ENCODE results near the gene KRT85. TPM values are rescaled to one million over a fixed set of nuclear protein-coding genes. Genes with fewer than 3 reads are reported as not detected.

KRT85 gene
- total RNA-seq, 1 donor from 2014 or later, result not detected

- TF ChIP-seq EZH2 (IDR thresholded peaks at IDR 0.05; ENCODE audit: insufficient read depth, low read length), result no peak
- TF ChIP-seq, protein P1, sequence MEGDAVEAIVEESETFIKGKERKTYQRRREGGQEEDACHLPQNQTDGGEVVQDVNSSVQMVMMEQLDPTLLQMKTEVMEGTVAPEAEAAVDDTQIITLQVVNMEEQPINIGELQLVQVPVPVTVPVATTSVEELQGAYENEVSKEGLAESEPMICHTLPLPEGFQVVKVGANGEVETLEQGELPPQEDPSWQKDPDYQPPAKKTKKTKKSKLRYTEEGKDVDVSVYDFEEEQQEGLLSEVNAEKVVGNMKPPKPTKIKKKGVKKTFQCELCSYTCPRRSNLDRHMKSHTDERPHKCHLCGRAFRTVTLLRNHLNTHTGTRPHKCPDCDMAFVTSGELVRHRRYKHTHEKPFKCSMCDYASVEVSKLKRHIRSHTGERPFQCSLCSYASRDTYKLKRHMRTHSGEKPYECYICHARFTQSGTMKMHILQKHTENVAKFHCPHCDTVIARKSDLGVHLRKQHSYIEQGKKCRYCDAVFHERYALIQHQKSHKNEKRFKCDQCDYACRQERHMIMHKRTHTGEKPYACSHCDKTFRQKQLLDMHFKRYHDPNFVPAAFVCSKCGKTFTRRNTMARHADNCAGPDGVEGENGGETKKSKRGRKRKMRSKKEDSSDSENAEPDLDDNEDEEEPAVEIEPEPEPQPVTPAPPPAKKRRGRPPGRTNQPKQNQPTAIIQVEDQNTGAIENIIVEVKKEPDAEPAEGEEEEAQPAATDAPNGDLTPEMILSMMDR (IDR thresholded peaks at IDR 0.05; ENCODE audit: insufficient read depth, low read depth, low read length), result no peak
- H3K27me3 ChIP-seq (ENCODE audit: insufficient read depth, low read length), result peaks cover 28% of the 10 kb centered on the region
These were observed 10.3 kb downstream of the KRT85 start for GRCh38 chr12:52356762-52357580.

DNA sequence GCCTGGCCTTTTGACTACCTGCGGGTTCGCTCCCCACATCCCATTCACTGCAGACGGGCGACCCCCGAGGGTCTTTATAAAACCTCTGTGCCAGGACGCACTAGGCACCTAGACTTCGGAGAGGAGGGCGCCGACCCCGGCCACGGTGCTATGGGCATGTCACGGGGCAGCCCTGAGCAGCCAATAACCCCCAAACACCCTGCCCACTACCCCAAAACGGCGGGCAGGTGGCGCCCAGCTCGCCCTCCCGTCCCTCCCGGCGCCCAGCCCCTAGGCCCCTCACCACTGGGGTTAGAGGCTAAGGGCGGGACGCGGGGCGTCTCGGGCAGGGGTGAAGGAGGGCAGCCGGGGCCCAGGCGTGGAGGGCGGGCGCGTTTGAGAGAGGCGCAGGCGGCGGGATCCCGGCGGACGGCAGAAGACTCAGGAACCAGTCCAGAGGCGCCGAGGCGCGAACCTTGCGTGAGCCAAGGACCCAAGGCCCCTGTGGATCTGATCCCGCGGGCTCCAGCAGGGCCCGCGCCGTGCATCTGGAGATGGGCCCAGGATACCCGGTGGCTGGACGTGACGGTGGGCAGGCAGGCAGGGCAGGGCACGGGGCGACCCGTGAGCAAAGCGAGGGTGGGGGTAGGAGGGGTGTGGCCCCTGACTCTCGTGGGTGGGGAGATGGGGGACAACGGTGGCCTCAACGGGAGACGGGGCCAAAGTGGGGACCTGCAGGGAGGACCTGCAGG, 11.1 kb downstream of the KRT85 start:
- no peak for DNase-seq (ENCODE audit: low read depth)

More at GRCh38 chr12:52356762-52357580, 10.3 kb downstream of the KRT85 start:
- Histone ChIP-seq H3K79me2 (ENCODE audit: insufficient read depth, low read length) (no peaks in the 10 kb centered on the region), H3K36me3 (ENCODE audit: insufficient read depth, low read length) (no peaks in the 10 kb centered on the region), H3K27ac (ENCODE audit: low read depth, low read length) (no peak overlapping the region), H3K9me3 (ENCODE audit: insufficient read depth, low read depth, low read length) (no peaks in the 10 kb centered on the region), H3K4me1 (ENCODE audit: insufficient read depth, low read length) (no peaks in the 10 kb centered on the region), H4K20me1 (ENCODE audit: insufficient read depth, low read length) (no peaks in the 10 kb centered on the region), H3K9ac (ENCODE audit: low read length) (no peak overlapping the region), H3K4me3 (ENCODE audit: insufficient read depth, low read depth, low read length) (no peak overlapping the region), H3K4me2 (ENCODE audit: low read length) (no peak overlapping the region), H2AFZ (ENCODE audit: low read depth, low read length) (no peak overlapping the region)
- DNase-seq (ENCODE audit: low read depth) (no peak), FAIRE-seq (no peak)
- no peak overlapping the region for H3K4me3 Mint-ChIP-seq (ENCODE audit: unreplicated experiment)
- H3K36me3 Mint-ChIP-seq (ENCODE audit: low read depth, unreplicated experiment), result no peaks in the 10 kb centered on the region
- H3K27ac Mint-ChIP-seq (ENCODE audit: unreplicated experiment), result no peak overlapping the region
- H3K9me3 Mint-ChIP-seq (ENCODE audit: unreplicated experiment), result no peaks in the 10 kb centered on the region
- H3K27me3 Mint-ChIP-seq (ENCODE audit: low read depth, unreplicated experiment), result peaks cover 58% of the 10 kb centered on the region
- H3K4me1 Mint-ChIP-seq (ENCODE audit: low read depth, unreplicated experiment), result no peaks in the 10 kb centered on the region

More for the DNA sequence above, 11.1 kb downstream of the KRT85 start:
- no peak for FAIRE-seq
- H3K27me3 Mint-ChIP-seq (ENCODE audit: low read depth, unreplicated experiment), result peaks cover 61% of the 10 kb centered on the region
- Histone ChIP-seq H2AFZ (ENCODE audit: low read depth, low read length) (no peak overlapping the region), H3K9me3 (ENCODE audit: insufficient read depth, low read depth, low read length) (no peaks in the 10 kb centered on the region), H3K9ac (ENCODE audit: low read length) (no peak overlapping the region), H3K4me2 (ENCODE audit: low read length) (no peak overlapping the region), H3K79me2 (ENCODE audit: insufficient read depth, low read length) (no peaks in the 10 kb centered on the region), H3K36me3 (ENCODE audit: insufficient read depth, low read length) (no peaks in the 10 kb centered on the region), H3K4me1 (ENCODE audit: insufficient read depth, low read length) (no peaks in the 10 kb centered on the region), H3K4me3 (ENCODE audit: insufficient read depth, low read depth, low read length) (no peak overlapping the region), H3K27me3 (ENCODE audit: insufficient read depth, low read length) (peaks cover 35% of the 10 kb centered on the region), H3K27ac (ENCODE audit: low read depth, low read length) (no peak overlapping the region), H4K20me1 (ENCODE audit: insufficient read depth, low read length) (no peaks in the 10 kb centered on the region)
- no peaks in the 10 kb centered on the region for H3K36me3 Mint-ChIP-seq (ENCODE audit: low read depth, unreplicated experiment)
- H3K27ac Mint-ChIP-seq (ENCODE audit: unreplicated experiment), result no peak overlapping the region
- H3K4me1 Mint-ChIP-seq (ENCODE audit: low read depth, unreplicated experiment), result no peaks in the 10 kb centered on the region
- H3K4me3 Mint-ChIP-seq (ENCODE audit: unreplicated experiment), result peak overlapping the region; percentile 8
- TF ChIP-seq EZH2 (IDR thresholded peaks at IDR 0.05; ENCODE audit: insufficient read depth, low read length), result no peak
- TF ChIP-seq, protein P1 (IDR thresholded peaks at IDR 0.05; ENCODE audit: insufficient read depth, low read depth, low read length), result no peak
- no peaks in the 10 kb centered on the region for H3K9me3 Mint-ChIP-seq (ENCODE audit: unreplicated experiment)

Measured in astrocyte (in vitro differentiated cells and primary cell).